Retinal pigment epithelial cell (primary cell): ENCODE data around the gene ARHGAP23.

Source experiments
- DNase-seq: peaks from one replicate; pipeline ENCODE4 v3.0.0-alpha.2; 2010; ENCODE audit warnings: low read depth
- H3K4me3 ChIP-seq: 2 replicates; pipeline ENCODE4 v1.5.1; 2011; ENCODE audit warnings: mild to moderate bottlenecking, low read length, control low read depth, moderate library complexity
- CTCF ChIP-seq: conservative IDR thresholded peaks from 2 replicates; pipeline ENCODE4 v1.5.1; 2011; ENCODE audit warnings: low read depth, low read length, control low read depth, inconsistent platforms

ARHGAP23 gene

GRCh38 chr17:38533866-38534497 lies 105.7 kb downstream of the ARHGAP23 start:
- no peak overlapping the region for H3K4me3 ChIP-seq
- no peak for TF ChIP-seq CTCF
- no peak for DNase-seq

DNA sequence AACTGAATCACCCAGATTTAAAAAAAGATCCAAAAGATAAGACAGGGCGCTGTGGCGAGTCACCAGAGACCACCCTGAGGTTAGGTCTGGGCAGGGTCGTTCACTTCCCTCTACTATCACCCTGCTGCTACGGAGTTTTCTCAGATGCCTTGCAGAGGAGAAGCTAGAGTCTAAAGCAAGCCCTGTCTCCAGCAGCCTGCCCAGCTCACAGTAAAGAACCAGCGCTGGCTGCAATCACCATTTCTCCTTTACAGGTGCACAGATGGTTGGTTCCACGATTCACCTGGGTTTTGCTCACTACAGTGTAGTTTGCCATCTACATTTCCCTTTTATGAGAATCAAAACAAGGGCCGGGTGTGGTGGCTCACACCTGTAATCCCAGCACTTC lies 106.2 kb downstream of the ARHGAP23 start:
- no peak for TF ChIP-seq CTCF

DNA sequence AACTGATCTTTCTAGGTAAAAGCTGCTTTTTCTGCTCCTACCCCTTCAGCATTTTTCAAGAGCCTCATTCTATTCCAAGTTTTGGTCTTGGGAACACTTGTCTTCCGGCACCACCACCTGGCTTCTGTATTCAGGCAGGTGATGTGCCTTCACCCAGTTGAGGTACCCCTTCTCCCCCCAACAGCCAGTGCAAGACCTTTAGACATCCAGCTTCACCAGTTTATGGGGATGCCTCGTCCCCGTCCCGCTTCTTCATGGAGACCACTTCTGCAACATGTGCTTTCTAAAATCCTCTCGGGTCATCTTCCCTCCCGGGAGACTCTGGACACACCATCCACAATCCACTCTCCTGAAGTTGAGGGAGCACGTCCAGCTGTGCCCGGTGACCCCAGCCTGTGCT lies 107.6 kb downstream of the ARHGAP23 start:
- DNase-seq = no peak
- no peak for TF ChIP-seq CTCF
- no peak overlapping the region for H3K4me3 ChIP-seq

More for the DNA sequence above, 106.2 kb downstream of the ARHGAP23 start:
- H3K4me3 ChIP-seq = no peak overlapping the region
- no peak for DNase-seq

GRCh38 chr17:38536661-38537060 lies 108.4 kb downstream of the ARHGAP23 start:
- TF ChIP-seq CTCF = no peak
- H3K4me3 ChIP-seq = no peak overlapping the region
- DNase-seq = no peak

- no peak for TF ChIP-seq CTCF
- H3K4me3 ChIP-seq = no peak overlapping the region
- no peak for DNase-seq
These were observed 110.6 kb downstream of the ARHGAP23 start for GRCh38 chr17:38538906-38539305.

- H3K4me3 ChIP-seq = no peak overlapping the region
- TF ChIP-seq CTCF = no peak
- no peak for DNase-seq
These were observed 111.1 kb downstream of the ARHGAP23 start for GRCh38 chr17:38539386-38539785.

DNA sequence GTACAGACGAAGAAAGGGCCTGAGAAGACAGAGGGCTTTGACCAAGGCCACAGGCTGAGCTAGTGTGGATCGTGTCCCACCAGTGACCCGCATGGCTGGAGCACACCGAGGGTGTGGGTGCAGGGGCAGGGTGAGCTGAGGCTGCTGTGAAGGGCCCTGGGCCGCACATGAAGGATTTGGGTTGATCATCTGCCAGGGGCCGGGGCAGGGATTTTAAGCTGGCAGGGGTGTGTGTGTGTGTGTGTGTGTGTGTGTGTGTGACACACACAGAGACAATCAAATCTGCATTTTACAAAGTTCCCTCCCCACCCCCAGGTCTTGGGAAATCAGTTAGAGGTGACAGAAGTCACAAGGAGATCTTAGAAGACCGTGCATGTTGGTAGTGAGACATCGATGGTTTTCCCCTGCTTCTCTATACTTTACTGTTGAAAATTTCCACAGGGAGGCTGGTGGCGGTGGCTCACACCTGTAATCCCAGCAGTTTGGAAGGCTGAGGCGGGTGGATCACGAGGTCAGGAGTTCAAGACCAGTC lies 112.3 kb downstream of the ARHGAP23 start:
- no peak for TF ChIP-seq CTCF
- no peak for DNase-seq
- H3K4me3 ChIP-seq = no peak overlapping the region
